Tibial artery (tissue), 4 donors: ENCODE data around the gene ERMAP.

Experiments used
- DNase-seq, 2 donors: peaks; one replicate each; pipeline ENCODE4 v3.0.0-alpha.2; 2019
- H3K27ac ChIP-seq, 2 donors: fragments of 200-600 bp; sonication (generic) in 1 of 2; 1 replicate in 1 of 2; 2 replicates in 1 of 2; pipeline ENCODE4 v1.5.1; 2018 to 2019; ENCODE audit warnings: mild to moderate bottlenecking in 1 of 2
- H3K27me3 ChIP-seq, 2 donors: fragments of 200-600 bp; sonication (generic) in 1 of 2; one replicate each; pipeline versions ENCODE4 v1.5.1 to v1.6.0; 2016 to 2019
- H3K36me3 ChIP-seq, 3 donors: fragments of 200-600 bp; sonication (generic) in 2 of 3; one replicate each; pipeline ENCODE4 v1.5.1; 2016 to 2019; ENCODE audit warnings: mild to moderate bottlenecking in 2 of 3
- H3K4me1 ChIP-seq, 4 donors: fragments of 200-600 bp; sonication (generic) in 2 of 4; 1 replicate in 3 of 4; 2 replicates in 1 of 4; pipeline ENCODE4 v1.5.1; 2016 to 2019
- H3K4me3 ChIP-seq, 2 donors: fragments of 200-600 bp; sonication (generic) in 1 of 2; 1 replicate in 1 of 2; 2 replicates in 1 of 2; pipeline ENCODE4 v1.5.1; 2018 to 2019; ENCODE audit warnings: mild to moderate bottlenecking in 2 of 2
- H3K9me3 ChIP-seq, 3 donors: fragments of 200-600 bp; sonication (generic) in 1 of 3; one replicate each; pipeline ENCODE4 v1.5.1; 2016 to 2019
- intact Hi-C: fragments of 100-400 bp; cut with DNase I; formaldehyde crosslinking; loops from one replicate; pipeline ENCODE4 v1.15.0; 2023; ENCODE audit warnings: low total_unique reads
- TF ChIP-seq, protein P1 (sequence below), 2 experiments: fragments of 200-600 bp in 1 of 2; fragments of 450-650 bp in 1 of 2; IDR thresholded peaks; one replicate each; pipeline ENCODE4 v1.5.1; 2017 to 2019; ENCODE audit warnings: antibody characterized with exemption in 2 of 2, mild to moderate bottlenecking in 1 of 2, moderate library complexity in 1 of 2

The ERMAP gene

GRCh38 chr1:42831273-42831672, 14.4 kb downstream of the ERMAP start:
- TF ChIP-seq, protein P1, sequence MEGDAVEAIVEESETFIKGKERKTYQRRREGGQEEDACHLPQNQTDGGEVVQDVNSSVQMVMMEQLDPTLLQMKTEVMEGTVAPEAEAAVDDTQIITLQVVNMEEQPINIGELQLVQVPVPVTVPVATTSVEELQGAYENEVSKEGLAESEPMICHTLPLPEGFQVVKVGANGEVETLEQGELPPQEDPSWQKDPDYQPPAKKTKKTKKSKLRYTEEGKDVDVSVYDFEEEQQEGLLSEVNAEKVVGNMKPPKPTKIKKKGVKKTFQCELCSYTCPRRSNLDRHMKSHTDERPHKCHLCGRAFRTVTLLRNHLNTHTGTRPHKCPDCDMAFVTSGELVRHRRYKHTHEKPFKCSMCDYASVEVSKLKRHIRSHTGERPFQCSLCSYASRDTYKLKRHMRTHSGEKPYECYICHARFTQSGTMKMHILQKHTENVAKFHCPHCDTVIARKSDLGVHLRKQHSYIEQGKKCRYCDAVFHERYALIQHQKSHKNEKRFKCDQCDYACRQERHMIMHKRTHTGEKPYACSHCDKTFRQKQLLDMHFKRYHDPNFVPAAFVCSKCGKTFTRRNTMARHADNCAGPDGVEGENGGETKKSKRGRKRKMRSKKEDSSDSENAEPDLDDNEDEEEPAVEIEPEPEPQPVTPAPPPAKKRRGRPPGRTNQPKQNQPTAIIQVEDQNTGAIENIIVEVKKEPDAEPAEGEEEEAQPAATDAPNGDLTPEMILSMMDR (IDR thresholded peaks at IDR 0.05), result no peak
- no peak for DNase-seq
- no peaks in the 10 kb centered on the region for H3K27me3 ChIP-seq
- H3K4me1 ChIP-seq, result no peaks in the 10 kb centered on the region
- no peaks in the 10 kb centered on the region for H3K9me3 ChIP-seq
- peaks cover 0 to 47% (median 0%) of the 10 kb centered on the region in 3 donors for H3K36me3 ChIP-seq
- no peak overlapping the region for H3K27ac ChIP-seq
- H3K4me3 ChIP-seq, result no peak overlapping the region
- intact Hi-C loops, result no loop called here

- no peaks in the 10 kb centered on the region for H3K4me1 ChIP-seq
- no peak overlapping the region for H3K4me3 ChIP-seq
- no peak for DNase-seq
- H3K9me3 ChIP-seq, result no peaks in the 10 kb centered on the region
- intact Hi-C loops, result no loop called here
- TF ChIP-seq, protein P1 (IDR thresholded peaks at IDR 0.05), result no peak
- H3K27me3 ChIP-seq, result no peaks in the 10 kb centered on the region
- H3K27ac ChIP-seq, result no peak overlapping the region
- H3K36me3 ChIP-seq, result peaks cover 0 to 36% (median 0%) of the 10 kb centered on the region in 3 donors
Observed at GRCh38 chr1:42832641-42833240, 15.8 kb downstream of the ERMAP start.

- TF ChIP-seq, protein P1 (IDR thresholded peaks at IDR 0.05), result no peak
- Histone ChIP-seq H3K27me3 (no peaks in the 10 kb centered on the region), H3K4me1 (no peaks in the 10 kb centered on the region), H3K36me3 (peaks cover 0 to 38% (median 0%) of the 10 kb centered on the region in 3 donors), H3K9me3 (no peaks in the 10 kb centered on the region), H3K4me3 (no peak overlapping the region), H3K27ac (no peak overlapping the region)
- DNase-seq, result no peak
- intact Hi-C loops, result no loop called here
Observed at GRCh38 chr1:42833981-42834380, 17.1 kb downstream of the ERMAP start.

DNA sequence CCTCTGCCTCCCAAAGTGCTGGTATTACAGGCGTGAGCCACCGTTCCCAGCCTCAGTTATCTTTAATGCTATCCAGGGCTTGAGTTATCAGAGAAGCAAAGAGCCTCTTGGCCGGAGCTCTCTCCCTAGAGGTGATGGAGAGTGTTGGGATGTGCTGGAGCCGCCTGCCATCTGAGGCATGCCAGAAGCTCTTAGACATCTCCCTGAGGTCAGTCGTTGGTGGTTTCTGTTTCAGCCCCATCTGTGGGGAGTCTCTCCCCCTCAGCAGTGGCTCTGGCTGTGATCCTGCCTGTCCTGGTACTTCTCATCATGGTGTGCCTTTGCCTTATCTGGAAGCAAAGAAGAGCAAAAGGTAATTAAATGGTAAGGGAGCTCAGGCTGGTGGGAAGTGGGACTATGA, 17.9 kb downstream of the ERMAP start:
- no peak overlapping the region for H3K4me3 ChIP-seq
- TF ChIP-seq, protein P1 (IDR thresholded peaks at IDR 0.05), result no peak
- H3K27ac ChIP-seq, result no peak overlapping the region
- H3K27me3 ChIP-seq, result no peaks in the 10 kb centered on the region
- peaks cover 0 to 29% (median 0%) of the 10 kb centered on the region in 3 donors for H3K36me3 ChIP-seq
- intact Hi-C loops, result no loop called here
- H3K4me1 ChIP-seq, result no peaks in the 10 kb centered on the region
- H3K9me3 ChIP-seq, result no peaks in the 10 kb centered on the region
- DNase-seq, result no peak

GRCh38 chr1:42835422-42835821, 18.5 kb downstream of the ERMAP start:
- Histone ChIP-seq H3K27me3 (no peaks in the 10 kb centered on the region), H3K9me3 (no peaks in the 10 kb centered on the region), H3K4me3 (no peak overlapping the region), H3K27ac (no peak overlapping the region), H3K36me3 (peaks cover 0 to 23% (median 0%) of the 10 kb centered on the region in 3 donors), H3K4me1 (no peaks in the 10 kb centered on the region)
- no peak for DNase-seq
- TF ChIP-seq, protein P1 (IDR thresholded peaks at IDR 0.05), result no peak
- intact Hi-C loops, result no loop called here

DNA sequence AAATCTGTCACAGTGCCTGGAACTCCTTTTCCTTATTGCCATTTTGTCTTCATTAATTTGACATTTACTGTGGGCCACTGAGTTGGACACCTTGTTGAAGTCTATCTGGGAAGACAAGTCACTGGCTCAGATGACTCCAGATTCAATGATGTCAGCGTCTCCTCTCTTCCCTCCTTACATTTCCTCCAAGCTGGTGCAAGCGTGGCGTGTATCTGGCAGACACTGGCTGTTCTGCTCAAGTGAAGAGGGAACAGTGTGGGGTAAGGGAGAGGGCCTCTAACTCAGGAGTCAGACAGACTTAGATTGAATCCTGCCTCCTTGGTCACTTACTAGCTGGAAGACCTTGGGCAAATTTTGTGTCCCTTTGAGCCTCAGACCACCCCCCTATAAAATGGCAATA, 20.8 kb downstream of the ERMAP start:
- H3K4me3 ChIP-seq, result no peak overlapping the region
- TF ChIP-seq, protein P1 (IDR thresholded peaks at IDR 0.05), result no peak
- H3K36me3 ChIP-seq, result peaks cover 0 to 34% (median 6%) of the 10 kb centered on the region in 3 donors
- intact Hi-C loops, result no loop called here
- H3K27me3 ChIP-seq, result no peaks in the 10 kb centered on the region
- H3K9me3 ChIP-seq, result no peaks in the 10 kb centered on the region
- H3K27ac ChIP-seq, result no peak overlapping the region
- DNase-seq, result no peak
- H3K4me1 ChIP-seq, result no peaks in the 10 kb centered on the region
